Measurements from ENCODE around the gene CLOCK.

The CLOCK gene

DNA sequence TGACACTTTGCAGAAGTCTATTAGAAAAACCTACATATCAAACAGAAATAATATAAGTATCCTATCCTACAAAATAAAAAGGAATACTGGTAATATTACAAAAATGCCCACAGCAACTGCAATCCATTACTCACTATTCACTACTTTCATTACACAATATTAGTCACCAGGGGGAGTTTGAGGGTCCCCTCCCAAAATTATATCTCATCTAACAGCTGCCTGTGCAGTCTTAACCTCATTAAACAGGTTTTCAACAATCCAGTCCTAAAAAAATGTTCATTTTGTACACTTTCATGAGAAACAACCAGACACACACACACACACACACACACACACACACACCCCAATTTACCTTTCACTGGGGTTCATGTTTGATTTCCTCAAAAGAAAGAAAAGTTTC is 2.9 kb downstream of the CLOCK start:
- in situ Hi-C loops (cut with MboI; ENCODE audit: low sequenced_read_pairs), result no loop called here

DNA sequence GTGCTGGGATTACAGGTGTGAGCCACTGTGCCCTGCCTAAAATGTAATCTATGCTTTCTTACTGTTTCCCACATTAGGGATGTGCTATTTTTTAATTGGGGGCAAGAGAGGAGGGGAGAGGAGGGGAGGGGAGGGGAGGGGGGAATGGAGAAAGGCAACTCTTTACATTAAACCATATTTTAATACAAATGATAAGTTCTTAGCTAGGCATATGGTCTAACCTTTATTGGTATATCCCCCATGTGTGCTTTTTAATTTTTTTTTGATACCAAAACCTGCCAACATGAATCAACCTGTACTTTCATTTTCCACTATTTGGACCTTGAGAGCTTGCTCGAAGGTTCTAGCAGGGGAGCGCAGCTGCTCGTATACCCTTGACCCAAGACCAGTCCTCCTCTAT is 6.4 kb downstream of the CLOCK start:
- in situ Hi-C loops (cut with MboI; ENCODE audit: low sequenced_read_pairs), result no loop called here

DNA sequence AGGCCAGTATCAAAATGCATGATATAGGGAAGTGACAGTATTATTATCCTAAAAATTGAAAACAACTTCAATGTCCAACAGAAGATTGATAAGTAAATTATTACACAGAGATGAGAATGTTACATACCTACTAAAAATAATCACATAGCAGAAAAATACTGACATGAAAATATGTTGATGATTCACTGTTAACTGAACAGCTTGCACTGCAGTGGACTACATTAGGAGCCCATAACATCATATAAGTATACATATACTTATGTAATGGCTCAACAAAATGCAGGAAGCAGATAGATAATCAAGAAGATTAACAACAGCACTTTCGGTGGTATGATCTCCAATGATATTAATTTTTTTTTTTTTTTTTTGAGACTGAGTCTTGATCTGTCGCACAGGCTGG is 7.1 kb downstream of the CLOCK start:
- in situ Hi-C loops (cut with MboI; ENCODE audit: low sequenced_read_pairs), result no loop called here

DNA sequence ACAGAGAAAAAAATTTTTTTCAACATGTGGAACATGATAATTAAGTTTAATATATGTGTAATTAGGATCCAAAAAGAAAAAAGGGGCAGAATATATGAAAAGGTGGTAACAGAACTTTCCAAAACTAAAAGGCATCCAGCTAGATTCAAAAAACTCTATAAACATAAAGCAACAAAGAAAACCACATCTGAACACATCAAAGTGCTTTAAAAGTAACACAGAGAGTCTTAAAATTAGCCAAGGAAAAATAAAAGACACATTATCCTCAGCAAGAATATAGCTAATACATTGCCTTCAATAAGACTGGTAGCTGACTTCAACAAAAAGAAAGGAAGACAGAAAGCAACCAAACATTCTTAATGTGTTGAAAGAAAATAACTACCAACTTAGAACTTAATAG is 8.2 kb downstream of the CLOCK start:
- in situ Hi-C loops (cut with MboI; ENCODE audit: low sequenced_read_pairs), result no loop called here

DNA sequence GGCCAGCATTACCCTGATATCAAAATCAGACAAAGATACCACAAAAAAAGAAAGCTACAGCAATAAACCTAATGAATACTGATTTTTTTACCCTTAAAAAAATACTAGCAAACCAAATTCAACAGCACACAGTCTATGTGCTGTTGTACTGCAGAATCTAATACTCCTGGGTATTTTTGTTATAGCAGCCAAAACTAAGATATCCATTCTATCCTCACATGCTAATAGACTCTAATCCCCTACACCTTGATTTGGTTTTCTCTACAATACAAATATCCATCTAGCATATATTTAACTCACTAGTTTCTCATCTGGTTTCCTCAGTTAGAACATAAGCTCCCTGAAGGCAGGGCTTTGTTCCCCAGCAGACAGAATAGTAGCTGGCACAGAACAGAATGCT is 12.4 kb downstream of the CLOCK start:
- in situ Hi-C loops (cut with MboI; ENCODE audit: low sequenced_read_pairs), result no loop called here

DNA sequence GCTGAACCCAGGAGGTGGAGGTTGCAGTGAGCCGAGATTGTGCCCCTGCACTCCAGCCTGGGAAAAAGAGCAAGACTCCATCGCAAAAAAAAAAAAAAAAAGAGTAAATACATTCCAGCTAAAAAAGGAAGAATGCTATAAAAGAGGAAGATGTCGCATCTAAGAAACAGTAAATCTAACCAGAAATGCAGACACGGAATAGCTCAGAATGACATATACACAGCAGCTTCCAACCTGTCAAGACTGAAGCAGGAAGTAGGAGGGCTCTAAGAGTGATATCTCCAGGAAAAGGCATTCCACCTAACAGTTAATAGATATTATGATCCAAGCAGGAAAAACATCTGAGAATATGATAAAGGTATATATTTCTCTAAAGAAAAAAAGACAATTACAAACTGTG is 16.0 kb downstream of the CLOCK start:
- in situ Hi-C loops (cut with MboI; ENCODE audit: low sequenced_read_pairs), result no loop called here

DNA sequence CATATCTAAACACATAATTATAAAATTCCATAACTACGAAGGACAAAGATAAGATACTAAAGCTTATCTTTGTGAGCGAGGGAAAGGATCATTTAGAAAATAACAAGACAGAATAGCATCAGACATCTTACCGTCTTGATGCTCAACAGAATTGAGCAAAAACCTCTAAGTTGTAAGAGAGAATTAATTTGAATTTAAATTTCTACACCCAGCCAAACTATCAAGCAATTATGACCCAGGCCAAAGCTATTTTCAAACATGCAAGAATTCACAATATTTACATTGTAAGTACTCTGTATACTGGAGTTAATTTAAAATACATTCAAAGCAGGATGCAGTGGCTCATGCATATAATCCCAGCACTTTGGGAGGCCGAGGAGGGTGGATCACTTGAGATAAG is 16.5 kb downstream of the CLOCK start:
- in situ Hi-C loops (cut with MboI; ENCODE audit: low sequenced_read_pairs), result no loop called here

DNA sequence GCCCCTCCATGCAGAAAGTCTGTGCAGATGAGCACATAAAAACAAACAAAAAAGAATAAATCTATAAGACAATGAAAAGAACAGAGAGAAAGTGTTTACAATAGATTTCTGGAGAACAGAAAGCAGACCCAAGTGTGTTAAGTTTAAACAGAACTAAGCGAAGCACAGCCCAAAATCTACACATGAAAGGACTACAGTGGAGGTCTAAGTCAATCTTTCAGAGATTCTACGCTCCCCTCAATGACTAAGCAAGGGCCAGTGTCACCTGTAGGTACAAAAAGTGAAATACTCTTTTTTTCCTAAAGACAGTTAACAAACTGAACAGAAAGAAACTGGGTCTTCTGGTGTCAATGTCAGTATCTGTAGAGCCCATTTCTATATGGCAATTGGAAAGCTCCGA is 18.2 kb downstream of the CLOCK start:
- in situ Hi-C loops (cut with MboI; ENCODE audit: low sequenced_read_pairs), result no loop called here

DNA sequence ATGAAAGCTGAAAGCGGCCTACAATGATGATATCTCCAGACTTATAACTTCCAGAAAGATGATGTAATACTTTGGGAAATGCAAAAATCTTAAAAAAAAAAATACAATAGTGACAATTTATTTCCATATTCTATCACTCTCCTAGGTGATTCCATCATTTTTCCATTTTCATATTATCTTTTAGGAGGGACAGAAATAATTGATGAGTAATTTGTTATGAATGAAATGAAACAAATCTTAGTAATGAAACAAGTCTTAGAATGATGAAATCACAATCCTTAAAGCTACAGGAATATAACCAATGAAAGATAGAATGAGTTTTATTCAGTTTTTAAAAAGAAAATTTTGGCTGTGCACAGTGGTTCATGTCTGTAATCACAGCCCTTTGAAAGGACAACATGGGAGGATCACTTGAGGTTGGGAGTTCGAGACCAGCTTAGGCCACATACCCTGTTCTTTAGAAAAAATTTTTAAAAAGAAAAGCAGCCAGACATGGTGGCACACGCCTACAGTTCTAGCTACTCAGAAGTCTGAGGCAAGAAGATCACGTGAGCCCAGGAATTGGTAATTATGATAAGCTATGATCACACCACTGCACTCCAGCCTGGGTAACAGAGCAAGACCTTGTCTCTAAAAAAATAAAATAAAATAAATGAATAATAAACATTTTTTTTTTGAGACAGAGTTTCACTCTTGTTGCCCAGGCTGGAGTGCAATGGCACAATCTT is 21.7 kb downstream of the CLOCK start:
- in situ Hi-C loops (cut with MboI; ENCODE audit: low sequenced_read_pairs), result no loop called here

DNA sequence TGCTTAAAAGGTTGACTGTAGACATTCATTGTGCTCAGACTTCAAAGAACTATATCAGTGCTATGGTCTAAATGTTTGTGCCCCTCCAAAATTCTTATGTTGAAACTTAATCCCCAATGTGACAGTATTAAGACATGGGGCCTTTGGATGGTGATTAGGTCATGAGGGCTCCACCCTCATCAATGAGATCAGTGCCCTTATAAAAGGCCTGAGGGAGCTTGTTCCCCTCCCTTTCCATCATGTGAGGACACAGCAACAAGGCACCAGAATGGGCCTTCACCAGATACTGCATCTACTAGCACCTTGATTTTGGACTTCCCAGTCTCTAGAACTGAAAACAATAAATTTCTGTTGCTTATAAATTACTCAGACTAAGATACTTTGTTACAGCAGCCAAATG is 28.3 kb downstream of the CLOCK start:
- in situ Hi-C loops (cut with MboI; ENCODE audit: low sequenced_read_pairs), result no loop called here

DNA sequence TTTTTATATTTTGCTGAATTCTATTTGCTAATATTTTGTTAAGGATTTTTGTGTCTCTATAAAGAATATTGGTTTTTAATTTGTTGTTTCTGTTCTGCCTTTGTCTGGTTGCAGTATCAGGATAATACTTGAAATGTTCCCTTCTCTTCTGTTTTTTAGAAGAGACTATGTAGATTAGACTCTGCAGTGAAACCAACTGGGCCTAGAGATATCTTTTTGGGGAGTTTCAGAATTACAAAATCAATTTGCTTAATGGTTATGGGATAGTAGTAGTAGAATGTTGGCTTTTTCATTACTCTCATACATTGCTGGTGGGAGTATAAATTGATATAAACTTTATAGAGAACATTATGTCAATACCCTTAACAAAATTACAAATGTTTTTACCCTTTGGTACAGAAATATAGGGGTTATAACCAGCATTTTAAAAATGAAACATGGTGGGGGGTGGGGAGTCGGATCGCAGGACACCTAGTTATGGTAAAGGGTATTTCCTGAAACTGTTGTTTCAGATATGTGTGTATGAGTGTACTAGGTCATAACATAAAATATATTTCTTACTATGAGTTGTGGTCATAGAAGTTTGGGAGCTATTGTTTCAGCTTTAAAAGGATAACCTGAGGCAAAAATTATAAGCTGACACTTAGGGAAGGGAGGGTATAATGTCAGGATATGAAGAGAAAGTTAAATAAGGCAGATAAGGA is 29.0 kb downstream of the CLOCK start:
- in situ Hi-C loops (cut with MboI; ENCODE audit: low sequenced_read_pairs), result no loop called here

DNA sequence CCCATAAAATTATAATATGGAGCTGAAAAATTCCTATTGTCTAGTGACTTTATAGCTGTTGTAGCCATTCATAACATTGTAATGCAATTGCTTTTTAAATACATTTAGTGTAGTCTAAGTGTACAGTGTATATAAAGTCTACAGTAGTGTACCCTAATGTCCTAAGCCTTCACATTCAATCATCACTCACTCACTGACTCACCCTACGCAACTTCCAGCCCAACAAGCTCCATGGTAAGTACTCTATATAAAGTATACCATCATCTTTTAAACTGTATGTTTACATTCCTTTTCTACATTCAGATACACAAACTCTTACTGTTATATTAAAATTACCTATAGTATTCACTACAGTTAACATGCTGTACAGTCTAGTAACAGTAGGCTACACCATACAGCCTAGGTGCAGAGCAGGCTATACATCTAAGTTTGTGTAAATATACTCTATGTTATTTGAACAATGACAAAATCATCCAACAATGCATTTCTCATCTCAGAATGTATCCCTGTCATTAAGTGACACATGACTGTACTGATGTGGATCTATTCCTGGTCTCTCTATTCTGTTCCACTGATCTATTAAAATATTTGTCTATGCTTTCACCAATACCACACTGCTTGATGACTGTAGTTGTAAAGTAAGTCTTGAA is 33.7 kb downstream of the CLOCK start:
- in situ Hi-C loops (cut with MboI; ENCODE audit: low sequenced_read_pairs), result no loop called here

DNA sequence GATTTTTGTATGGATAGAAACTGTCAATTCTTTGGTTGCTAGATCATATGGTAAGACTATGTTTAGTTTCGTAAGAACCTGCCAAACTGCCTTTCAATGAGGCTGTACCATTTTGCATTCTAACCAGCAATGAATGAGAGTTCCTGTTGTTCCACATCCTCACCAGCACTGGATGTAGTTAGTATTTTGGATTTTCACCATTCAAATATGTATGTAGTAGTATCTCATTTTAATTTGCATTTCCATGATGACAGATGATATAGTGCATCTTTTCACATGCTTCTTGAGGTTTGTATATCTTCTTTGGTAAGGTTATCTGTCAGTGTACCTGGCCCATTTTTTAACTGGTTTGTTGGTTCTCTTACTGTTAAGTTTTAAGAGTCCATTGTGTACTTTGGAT is 34.6 kb downstream of the CLOCK start:
- in situ Hi-C loops (cut with MboI; ENCODE audit: low sequenced_read_pairs), result no loop called here

DNA sequence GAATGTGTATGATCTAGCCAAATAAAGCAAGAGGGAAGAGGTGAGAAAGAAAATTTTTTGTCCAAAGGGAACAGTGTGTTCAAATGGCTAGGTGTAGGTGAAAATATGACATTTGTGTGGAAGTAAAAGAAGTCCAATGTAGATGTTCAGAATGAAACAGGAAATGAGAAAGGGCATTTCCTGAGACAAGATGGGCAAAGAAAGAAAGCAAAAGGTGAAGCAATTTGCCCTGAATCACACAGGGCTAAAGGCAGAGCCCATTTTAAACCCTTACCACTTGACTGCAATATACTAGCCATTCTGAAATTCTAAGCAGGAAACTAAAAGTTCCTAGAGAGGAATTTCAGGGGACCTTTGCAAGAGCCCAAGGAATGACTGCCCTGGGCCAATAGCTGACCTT is 36.0 kb downstream of the CLOCK start:
- in situ Hi-C loops (cut with MboI; ENCODE audit: low sequenced_read_pairs), result no loop called here

DNA sequence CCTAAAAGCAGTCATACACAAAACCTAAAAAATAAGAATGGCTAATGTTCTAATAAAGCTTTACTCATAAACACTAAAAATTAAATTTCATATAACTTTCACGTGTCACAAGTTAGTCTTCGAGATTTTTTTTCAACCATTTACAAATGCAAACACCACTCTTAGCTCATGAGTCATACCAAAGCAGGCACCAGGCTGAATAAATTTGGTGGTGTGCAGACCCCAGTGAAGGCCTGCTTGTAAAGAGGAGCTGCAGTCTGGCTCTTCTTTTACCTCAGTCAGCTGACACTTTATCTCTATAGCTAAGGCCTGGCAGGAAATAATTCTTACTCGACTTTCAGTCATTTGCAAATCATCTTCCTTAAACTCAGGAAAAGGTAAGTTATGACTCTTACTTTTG is 37.4 kb downstream of the CLOCK start:
- in situ Hi-C loops (cut with MboI; ENCODE audit: low sequenced_read_pairs), result no loop called here

DNA sequence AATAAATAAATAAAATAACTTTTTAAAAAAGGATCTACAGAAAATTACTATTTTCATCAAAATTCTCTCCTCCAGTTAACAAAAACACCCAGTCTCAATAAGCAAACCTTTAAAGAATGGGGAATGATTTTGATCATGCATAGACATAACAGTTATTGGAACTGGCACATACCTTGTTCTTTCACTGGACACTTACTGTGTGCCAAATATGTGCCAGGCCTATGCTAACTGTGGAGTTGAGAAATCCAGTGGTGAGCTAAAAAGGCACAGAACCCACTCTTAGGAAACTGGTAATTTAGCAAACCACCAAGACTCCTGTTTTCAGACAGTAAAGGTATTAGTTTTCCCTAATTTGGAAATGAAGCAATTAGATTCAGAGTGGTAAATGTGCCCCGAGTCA is 39.1 kb downstream of the CLOCK start:
- in situ Hi-C loops (cut with MboI; ENCODE audit: low sequenced_read_pairs), result no loop called here

DNA sequence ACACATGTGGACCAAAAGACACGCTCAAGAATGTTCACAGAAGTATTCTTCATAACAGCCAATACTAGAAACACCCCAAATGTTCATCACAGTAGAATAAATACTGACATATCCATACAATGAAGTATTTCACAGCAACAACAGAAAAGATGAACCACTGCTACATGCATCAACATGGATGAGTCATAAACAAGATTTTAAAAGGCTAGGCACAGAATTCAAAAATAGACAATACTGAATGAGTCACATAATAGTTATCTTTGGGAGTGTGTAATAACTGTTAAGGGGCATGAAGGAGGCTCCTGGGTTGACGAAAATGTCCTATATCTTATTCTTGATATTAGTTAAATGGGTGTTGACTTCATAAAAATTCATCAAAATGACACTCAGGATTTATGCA is 43.5 kb downstream of the CLOCK start:
- in situ Hi-C loops (cut with MboI; ENCODE audit: low sequenced_read_pairs), result no loop called here

DNA sequence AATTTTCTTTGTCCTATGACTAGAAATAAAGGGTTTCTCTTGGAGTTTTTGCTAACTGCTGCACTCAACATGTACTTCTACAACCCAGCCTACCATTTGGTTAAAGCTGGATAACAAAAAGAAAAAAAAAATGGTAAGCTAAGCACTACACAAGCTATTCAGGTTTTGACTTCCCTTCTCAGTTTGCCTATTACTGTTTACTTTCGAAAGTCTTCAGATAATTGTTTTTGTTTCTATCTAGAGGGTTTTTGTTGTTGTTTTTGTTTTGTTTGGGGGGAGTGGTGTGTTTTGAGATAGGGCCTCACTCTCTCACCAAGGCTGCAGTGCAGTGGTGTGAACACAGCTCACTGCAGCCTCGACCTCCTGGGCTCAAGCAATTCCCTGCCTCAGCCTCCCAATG is 46.6 kb downstream of the CLOCK start:
- in situ Hi-C loops (cut with MboI; ENCODE audit: low sequenced_read_pairs), result no loop called here

DNA sequence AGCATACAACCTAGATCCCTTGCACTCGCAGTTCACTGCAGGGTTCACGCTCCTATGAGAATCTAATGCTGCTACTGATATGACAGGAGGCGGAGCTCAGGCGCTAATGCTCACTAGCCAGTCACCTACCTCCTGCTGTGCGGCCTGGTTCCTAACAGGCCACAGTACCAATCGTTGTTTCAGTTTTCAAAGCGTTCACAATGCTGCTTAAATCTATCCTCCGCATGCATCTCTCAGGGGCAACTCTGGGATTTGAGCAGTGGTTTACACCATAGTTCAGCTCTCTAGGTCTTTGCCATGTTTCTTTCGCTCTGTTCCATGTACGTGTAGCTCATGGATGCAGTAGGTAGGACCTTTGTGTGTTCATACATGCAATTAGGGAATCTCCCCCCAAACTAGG is 47.2 kb downstream of the CLOCK start:
- in situ Hi-C loops (cut with MboI; ENCODE audit: low sequenced_read_pairs), result no loop called here

DNA sequence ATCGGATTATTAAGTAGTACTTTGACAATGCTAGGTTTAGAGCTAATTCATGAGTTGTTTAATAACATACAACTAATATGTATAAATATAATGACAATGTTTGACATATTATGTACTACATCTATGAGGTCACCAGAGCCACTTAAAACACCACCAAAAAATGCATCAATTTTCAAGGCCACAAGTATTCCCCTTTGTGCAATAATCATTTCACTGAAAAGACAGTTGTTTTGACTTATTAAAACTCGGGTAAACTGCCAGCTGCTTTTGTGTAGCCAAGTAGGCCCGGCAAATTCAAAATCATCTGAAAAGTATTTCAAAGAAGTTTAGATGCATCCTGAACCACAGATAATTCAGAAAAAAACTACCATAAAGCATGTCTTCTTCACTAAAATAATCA is 48.7 kb downstream of the CLOCK start:
- in situ Hi-C loops (cut with MboI; ENCODE audit: low sequenced_read_pairs), result no loop called here

DNA sequence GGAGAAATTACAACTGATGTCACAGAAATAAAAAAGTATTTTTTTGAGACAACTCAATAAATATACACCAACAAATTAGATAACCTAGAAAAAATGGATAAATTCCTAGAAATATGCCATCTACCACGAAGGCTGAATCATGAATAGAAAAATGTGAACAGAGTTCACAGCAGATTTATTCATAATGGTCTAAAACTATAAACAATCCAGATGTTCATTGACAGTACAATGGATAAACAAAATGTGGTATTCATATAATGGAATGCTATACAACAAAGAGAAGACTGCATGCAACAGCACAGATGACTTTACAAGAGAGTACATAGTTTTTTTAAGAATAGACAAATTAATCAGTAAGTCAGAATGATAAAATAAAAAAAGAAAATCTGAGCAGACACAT is 55.2 kb downstream of the CLOCK start:
- in situ Hi-C loops (cut with MboI; ENCODE audit: low sequenced_read_pairs), result no loop called here

DNA sequence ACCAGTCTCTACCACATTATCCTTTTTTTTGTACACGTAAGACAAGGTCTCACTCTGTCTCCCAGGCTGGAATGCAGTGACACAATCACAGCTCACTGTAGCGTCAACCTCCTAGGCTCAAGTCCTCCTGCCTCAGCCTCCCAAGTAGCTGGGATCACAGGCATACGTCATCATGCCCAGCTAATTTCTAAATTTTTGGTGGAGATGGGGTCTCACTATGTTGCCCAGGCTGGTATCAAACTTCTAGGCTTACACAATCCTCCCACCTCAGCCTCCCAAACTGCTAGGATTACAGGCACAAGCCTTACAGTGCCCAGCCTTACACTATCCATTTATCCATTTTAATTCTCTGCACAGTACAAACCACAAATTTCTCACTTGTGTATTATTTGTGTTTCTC is 58.0 kb downstream of the CLOCK start:
- in situ Hi-C loops (cut with MboI; ENCODE audit: low sequenced_read_pairs), result no loop called here
